K562 (cell line): ENCODE data around the gene DCTD. TPM values are rescaled to one million over a fixed set of nuclear protein-coding genes. Genes with fewer than 3 reads are reported as not detected.

Experiments used
- DMBX1 ChIP-seq: fragments of 250-450 bp; sonication (Bioruptor Pico); IDR thresholded peaks from 2 replicates; pipeline ENCODE4 v1.8.0; 2022; ENCODE audit warnings: inconsistent platforms, mild to moderate bottlenecking, moderate library complexity, borderline replicate concordance
- HEY1 ChIP-seq: fragments of 250-450 bp; sonication (Bioruptor Pico); IDR thresholded peaks from 2 replicates; pipeline ENCODE4 v1.5.0; 2020; ENCODE audit warnings: mild to moderate bottlenecking, moderate library complexity, borderline replicate concordance
- ZNF717 ChIP-seq: fragments of 250-450 bp; sonication (Bioruptor Pico); IDR thresholded peaks from 2 replicates; pipeline ENCODE4 v1.5.0; 2021
- polyA plus RNA-seq, 8 experiments: library from polyadenylated mRNA; depleted of rRNA in 4 of 8; stranded (reverse) in 5 of 8; unstranded in 3 of 8; fragments of >200 nt; fragmentation: Nextera tagmentation in 2 of 8; fragmentation: Illumina TruSeq in 1 of 8; extraction: Ambion mirVana in 2 of 8; extraction: Trizol in 1 of 8; gene quantifications; 2 replicates each; pipeline versions ENCODE4 v1.2.1 to v1.2.3, GENCODE V29; 2011 to 2014; ENCODE audit warnings: inconsistent platforms in 1 of 8, missing spikeins in 1 of 8
- total RNA-seq, 7 experiments: library from RNA; depleted of rRNA in 6 of 7; stranded (reverse); fragments of >200 nt in 6 of 7; fragmentation: Illumina TruSeq in 2 of 7; extraction: Trizol in 2 of 7; gene quantifications; 2 replicates each; pipeline versions ENCODE4 v1.2.1 to v1.2.3, GENCODE V29; 2011 to 2021; ENCODE audit warnings: low replicate concordance in 1 of 7
- TF ChIP-seq, protein P1 (sequence below), 2 experiments: fragments of 450-650 bp in 1 of 2; sonication (generic) in 1 of 2; formaldehyde crosslinking in 1 of 2; IDR thresholded peaks; 2 replicates each; pipeline versions ENCODE4 v1.7.1 to v1.9.0; 2016 to 2022; ENCODE audit warnings: inconsistent platforms in 1 of 2, mild to moderate bottlenecking in 1 of 2, missing genetic modification reagents in 1 of 2
- TF ChIP-seq, protein P2 (sequence below): sonication (generic); formaldehyde crosslinking; IDR thresholded peaks from 2 replicates; pipeline ENCODE4 v1.8.1; 2023; ENCODE audit warnings: mild to moderate bottlenecking, missing genetic modification reagents, moderate library complexity

The DCTD gene
- total and polyA plus RNA-seq, 9 of the 15 experiments (the other 6 are each of a cell fraction or from before 2014, with no cell fraction given), result 38.7 to 114 (median 76.5) TPM

DNA sequence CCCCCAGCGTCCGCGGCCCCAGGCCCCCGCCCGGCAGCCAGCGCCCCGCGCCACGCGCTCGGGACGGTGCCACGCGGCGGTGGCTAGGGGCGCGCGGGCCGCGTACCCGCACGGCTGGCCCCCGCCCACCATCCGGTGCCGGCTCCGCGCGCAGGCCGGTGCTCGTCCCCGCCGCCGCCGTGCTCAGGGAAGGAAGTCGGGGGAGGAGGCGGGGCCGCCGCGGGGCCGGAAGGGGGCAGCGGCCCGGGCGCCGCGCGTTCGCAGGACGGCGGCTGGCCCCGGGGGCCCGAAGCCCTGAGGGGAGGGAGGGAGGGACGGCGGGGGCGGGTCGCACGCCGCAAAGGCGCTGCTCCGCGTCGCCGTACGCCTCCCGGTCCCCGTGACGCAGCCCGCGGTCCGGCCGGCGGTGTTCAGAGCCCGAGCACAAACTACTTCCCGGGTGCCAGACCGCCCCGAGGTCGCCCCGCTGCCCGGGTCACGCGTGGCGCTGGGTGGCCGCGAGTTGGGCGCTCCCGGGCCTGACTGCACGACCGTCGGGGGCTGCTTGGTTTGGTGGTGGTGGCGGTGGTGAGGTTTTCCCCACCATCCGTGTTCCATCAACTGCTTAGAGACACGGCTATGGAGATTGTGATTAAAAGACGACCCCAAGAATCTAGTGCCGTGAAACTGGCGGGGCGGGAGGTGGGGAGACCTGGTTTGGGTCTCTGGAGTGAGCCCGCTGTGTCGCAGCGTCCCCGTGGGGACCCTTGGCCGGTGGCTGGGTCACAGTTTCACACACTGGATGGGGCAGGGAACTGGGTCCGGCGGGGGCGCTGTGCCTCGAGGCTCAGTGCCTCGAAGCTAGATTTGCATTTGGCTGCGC is at the start of gene DCTD (continued):
- TF ChIP-seq, protein P1, sequence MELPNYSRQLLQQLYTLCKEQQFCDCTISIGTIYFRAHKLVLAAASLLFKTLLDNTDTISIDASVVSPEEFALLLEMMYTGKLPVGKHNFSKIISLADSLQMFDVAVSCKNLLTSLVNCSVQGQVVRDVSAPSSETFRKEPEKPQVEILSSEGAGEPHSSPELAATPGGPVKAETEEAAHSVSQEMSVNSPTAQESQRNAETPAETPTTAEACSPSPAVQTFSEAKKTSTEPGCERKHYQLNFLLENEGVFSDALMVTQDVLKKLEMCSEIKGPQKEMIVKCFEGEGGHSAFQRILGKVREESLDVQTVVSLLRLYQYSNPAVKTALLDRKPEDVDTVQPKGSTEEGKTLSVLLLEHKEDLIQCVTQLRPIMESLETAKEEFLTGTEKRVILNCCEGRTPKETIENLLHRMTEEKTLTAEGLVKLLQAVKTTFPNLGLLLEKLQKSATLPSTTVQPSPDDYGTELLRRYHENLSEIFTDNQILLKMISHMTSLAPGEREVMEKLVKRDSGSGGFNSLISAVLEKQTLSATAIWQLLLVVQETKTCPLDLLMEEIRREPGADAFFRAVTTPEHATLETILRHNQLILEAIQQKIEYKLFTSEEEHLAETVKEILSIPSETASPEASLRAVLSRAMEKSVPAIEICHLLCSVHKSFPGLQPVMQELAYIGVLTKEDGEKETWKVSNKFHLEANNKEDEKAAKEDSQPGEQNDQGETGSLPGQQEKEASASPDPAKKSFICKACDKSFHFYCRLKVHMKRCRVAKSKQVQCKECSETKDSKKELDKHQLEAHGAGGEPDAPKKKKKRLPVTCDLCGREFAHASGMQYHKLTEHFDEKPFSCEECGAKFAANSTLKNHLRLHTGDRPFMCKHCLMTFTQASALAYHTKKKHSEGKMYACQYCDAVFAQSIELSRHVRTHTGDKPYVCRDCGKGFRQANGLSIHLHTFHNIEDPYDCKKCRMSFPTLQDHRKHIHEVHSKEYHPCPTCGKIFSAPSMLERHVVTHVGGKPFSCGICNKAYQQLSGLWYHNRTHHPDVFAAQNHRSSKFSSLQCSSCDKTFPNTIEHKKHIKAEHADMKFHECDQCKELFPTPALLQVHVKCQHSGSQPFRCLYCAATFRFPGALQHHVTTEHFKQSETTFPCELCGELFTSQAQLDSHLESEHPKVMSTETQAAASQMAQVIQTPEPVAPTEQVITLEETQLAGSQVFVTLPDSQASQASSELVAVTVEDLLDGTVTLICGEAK (IDR thresholded peaks at IDR 0.05), result peak; percentile 14; the same call in 1 of the 2 replicates
- TF ChIP-seq, protein P1 (CRISPR knock-in tag; IDR thresholded peaks at IDR 0.05), result no peak
- TF ChIP-seq DMBX1 (CRISPR knock-in tag), result no peak
- TF ChIP-seq HEY1 (CRISPR knock-in tag), result no peak
- TF ChIP-seq ZNF717, result no peak
- TF ChIP-seq, protein P2, sequence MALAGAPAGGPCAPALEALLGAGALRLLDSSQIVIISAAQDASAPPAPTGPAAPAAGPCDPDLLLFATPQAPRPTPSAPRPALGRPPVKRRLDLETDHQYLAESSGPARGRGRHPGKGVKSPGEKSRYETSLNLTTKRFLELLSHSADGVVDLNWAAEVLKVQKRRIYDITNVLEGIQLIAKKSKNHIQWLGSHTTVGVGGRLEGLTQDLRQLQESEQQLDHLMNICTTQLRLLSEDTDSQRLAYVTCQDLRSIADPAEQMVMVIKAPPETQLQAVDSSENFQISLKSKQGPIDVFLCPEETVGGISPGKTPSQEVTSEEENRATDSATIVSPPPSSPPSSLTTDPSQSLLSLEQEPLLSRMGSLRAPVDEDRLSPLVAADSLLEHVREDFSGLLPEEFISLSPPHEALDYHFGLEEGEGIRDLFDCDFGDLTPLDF (CRISPR knock-in tag), result no peak
